K562 (cell line): Measurements from ENCODE around the gene IL27RA. TPM values are rescaled to one million over a fixed set of nuclear protein-coding genes. Genes with fewer than 3 reads are reported as not detected.
A peak's percentile ranks its signal among the peaks of the same experiment; 100 is the strongest.

Experiments
- CBFA2T3 ChIP-seq: fragments of 450-650 bp; IDR thresholded peaks from 2 replicates; pipeline ENCODE4 v1.6.1; 2017
- FOS ChIP-seq: IDR thresholded peaks from 3 replicates; pipeline ENCODE4 v1.6.1; 2011; ENCODE audit not compliant: insufficient read length; ENCODE audit errors: extremely low read depth
- FOXA3 ChIP-seq, 2 experiments: fragments of 450-650 bp in 1 of 2; sonication (generic) in 1 of 2; formaldehyde crosslinking; IDR thresholded peaks in 1 of 2; conservative IDR thresholded peaks in 1 of 2; 2 replicates each; pipeline versions ENCODE4 v1.4.0 to v1.8.0; 2020 to 2022; ENCODE audit warnings: mild to moderate bottlenecking in 2 of 2, missing genetic modification reagents in 1 of 2
- NRF1 ChIP-seq, 2 experiments: fragments of 450-650 bp; IDR thresholded peaks in 1 of 2; conservative IDR thresholded peaks in 1 of 2; 2 replicates each; pipeline ENCODE4 v1.6.1; 2014; ENCODE audit warnings: mild to moderate bottlenecking in 2 of 2
- POLR2AphosphoS5 ChIP-seq: IDR thresholded peaks from 2 replicates; pipeline ENCODE4 v1.6.1; 2011; ENCODE audit warnings: mild to moderate bottlenecking, low read depth, low read length, moderate library complexity; ENCODE audit not compliant: control insufficient read depth, insufficient read depth
- PTTG1 ChIP-seq: fragments of 450-650 bp; IDR thresholded peaks from 2 replicates; pipeline ENCODE4 v1.6.1; 2016; ENCODE audit warnings: low read depth, mild to moderate bottlenecking, missing genetic modification characterization, missing compliant biosample characterization
- TOE1 ChIP-seq, 2 experiments: fragments of 450-650 bp in 1 of 2; sonication (generic) in 1 of 2; formaldehyde crosslinking in 1 of 2; IDR thresholded peaks; 2 replicates each; pipeline versions ENCODE4 v1.7.1 to v1.8.0; 2016 to 2022; ENCODE audit warnings: borderline replicate concordance in 2 of 2, mild to moderate bottlenecking in 2 of 2, antibody characterized with exemption in 1 of 2, inconsistent platforms in 1 of 2, low read depth in 1 of 2, missing genetic modification reagents in 1 of 2, moderate library complexity in 1 of 2
- ZBED1 ChIP-seq: IDR thresholded peaks from 2 replicates; pipeline ENCODE4 v1.6.1; 2014
- ZC3H4 ChIP-seq: sonication (generic); formaldehyde crosslinking; IDR thresholded peaks from 2 replicates; pipeline ENCODE4 v1.9.0; 2021; ENCODE audit warnings: missing genetic modification reagents, borderline replicate concordance
- ZFP1 ChIP-seq: fragments of 450-650 bp; formaldehyde crosslinking; IDR thresholded peaks from 2 replicates; pipeline ENCODE4 v1.4.0; 2020; ENCODE audit warnings: mild to moderate bottlenecking, mixed read lengths
- ZNF766 ChIP-seq: fragments of 200-800 bp; sonication (Bioruptor generic); conservative IDR thresholded peaks from 2 replicates; pipeline ENCODE4 v1.6.1; 2016; ENCODE audit warnings: missing genetic modification characterization, missing compliant biosample characterization
- polyA plus RNA-seq, 8 experiments: library from polyadenylated mRNA; depleted of rRNA in 4 of 8; stranded (reverse) in 5 of 8; unstranded in 3 of 8; fragments of >200 nt; fragmentation: Nextera tagmentation in 2 of 8; fragmentation: Illumina TruSeq in 1 of 8; extraction: Ambion mirVana in 2 of 8; extraction: Trizol in 1 of 8; gene quantifications; 2 replicates each; pipeline versions ENCODE4 v1.2.1 to v1.2.3, GENCODE V29; 2011 to 2014; ENCODE audit warnings: inconsistent platforms in 1 of 8, missing spikeins in 1 of 8
- total RNA-seq, 7 experiments: library from RNA; depleted of rRNA in 6 of 7; stranded (reverse); fragments of >200 nt in 6 of 7; fragmentation: Illumina TruSeq in 2 of 7; extraction: Trizol in 2 of 7; gene quantifications; 2 replicates each; pipeline versions ENCODE4 v1.2.1 to v1.2.3, GENCODE V29; 2011 to 2021; ENCODE audit warnings: low replicate concordance in 1 of 7
- TF ChIP-seq, protein P1 (sequence below), 2 experiments: fragments of 450-650 bp in 1 of 2; sonication (generic) in 1 of 2; formaldehyde crosslinking in 1 of 2; IDR thresholded peaks; 2 replicates each; pipeline versions ENCODE4 v1.7.1 to v1.9.0; 2016 to 2022; ENCODE audit warnings: inconsistent platforms in 1 of 2, mild to moderate bottlenecking in 1 of 2, missing genetic modification reagents in 1 of 2
- TF ChIP-seq, protein P2 (sequence below): fragments of 450-650 bp; formaldehyde crosslinking; IDR thresholded peaks from 2 replicates; pipeline ENCODE4 v1.4.0; 2022; ENCODE audit warnings: missing genetic modification characterization
- TF ChIP-seq, protein P3 (sequence below): fragments of 250-450 bp; sonication (Bioruptor Pico); IDR thresholded peaks from 2 replicates; pipeline ENCODE4 v1.8.0; 2021; ENCODE audit warnings: borderline replicate concordance, mild to moderate bottlenecking, moderate library complexity; ENCODE audit not compliant: poor library complexity, severe bottlenecking

IL27RA gene
- total and polyA plus RNA-seq, 9 of the 15 experiments (the other 6 are each of a cell fraction or from before 2014, with no cell fraction given) = 1.9 to 15.9 (median 12.0) TPM

DNA sequence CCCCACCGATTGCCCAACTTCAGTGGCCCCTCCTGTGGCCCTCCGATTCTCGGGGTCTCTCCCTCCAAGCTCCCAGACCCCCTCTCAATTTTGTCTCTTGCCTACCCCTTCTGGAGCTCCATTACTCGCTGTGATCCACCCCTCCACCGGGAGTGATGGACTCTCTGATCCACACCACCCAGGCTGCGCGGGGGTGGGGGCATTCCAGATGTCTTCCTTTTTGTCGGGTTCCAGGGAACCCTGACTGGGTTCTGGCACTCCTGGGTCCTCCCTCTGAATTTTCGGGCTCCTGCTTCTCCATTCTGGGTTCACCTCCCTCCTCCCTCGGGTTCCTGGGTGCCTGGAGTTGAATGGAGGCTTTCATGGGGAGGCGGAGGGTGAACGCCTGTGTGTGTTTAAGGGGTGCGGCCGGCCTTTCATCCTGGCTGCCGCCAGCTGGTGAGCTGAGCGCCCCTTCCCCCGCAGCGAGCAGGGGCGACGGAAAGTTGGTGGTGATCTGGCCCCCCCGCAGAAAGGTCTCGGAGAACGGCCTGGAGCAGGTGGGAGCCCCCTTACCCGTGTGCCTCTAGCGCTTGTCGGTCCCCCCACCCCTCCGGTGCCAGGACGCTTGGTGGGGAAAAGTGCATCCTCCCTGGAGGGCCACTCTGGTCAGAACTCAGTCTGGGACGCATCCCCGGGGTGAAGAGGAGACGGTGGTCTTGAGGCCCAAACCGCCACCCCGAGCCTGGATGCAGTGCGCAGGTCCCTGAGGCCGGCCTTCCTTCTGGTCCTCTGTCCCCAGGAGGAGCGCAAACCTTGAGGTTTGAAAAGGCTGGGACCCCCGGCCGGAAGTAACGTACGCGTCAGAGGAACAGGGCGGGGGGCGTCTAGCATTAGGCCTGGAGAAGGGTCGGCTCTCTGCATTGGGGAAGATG is 42.6 kb downstream of the IL27RA start (continued):
- TF ChIP-seq, protein P1, sequence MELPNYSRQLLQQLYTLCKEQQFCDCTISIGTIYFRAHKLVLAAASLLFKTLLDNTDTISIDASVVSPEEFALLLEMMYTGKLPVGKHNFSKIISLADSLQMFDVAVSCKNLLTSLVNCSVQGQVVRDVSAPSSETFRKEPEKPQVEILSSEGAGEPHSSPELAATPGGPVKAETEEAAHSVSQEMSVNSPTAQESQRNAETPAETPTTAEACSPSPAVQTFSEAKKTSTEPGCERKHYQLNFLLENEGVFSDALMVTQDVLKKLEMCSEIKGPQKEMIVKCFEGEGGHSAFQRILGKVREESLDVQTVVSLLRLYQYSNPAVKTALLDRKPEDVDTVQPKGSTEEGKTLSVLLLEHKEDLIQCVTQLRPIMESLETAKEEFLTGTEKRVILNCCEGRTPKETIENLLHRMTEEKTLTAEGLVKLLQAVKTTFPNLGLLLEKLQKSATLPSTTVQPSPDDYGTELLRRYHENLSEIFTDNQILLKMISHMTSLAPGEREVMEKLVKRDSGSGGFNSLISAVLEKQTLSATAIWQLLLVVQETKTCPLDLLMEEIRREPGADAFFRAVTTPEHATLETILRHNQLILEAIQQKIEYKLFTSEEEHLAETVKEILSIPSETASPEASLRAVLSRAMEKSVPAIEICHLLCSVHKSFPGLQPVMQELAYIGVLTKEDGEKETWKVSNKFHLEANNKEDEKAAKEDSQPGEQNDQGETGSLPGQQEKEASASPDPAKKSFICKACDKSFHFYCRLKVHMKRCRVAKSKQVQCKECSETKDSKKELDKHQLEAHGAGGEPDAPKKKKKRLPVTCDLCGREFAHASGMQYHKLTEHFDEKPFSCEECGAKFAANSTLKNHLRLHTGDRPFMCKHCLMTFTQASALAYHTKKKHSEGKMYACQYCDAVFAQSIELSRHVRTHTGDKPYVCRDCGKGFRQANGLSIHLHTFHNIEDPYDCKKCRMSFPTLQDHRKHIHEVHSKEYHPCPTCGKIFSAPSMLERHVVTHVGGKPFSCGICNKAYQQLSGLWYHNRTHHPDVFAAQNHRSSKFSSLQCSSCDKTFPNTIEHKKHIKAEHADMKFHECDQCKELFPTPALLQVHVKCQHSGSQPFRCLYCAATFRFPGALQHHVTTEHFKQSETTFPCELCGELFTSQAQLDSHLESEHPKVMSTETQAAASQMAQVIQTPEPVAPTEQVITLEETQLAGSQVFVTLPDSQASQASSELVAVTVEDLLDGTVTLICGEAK (IDR thresholded peaks at IDR 0.05) = no peak
- TF ChIP-seq, protein P1 (CRISPR knock-in tag; IDR thresholded peaks at IDR 0.05) = no peak
- TF ChIP-seq ZBED1 = no peak
- TF ChIP-seq NRF1 (conservative IDR thresholded peaks at IDR 0.05 in 1 of 2, IDR thresholded peaks at IDR 0.05 in 1 of 2) = peak; percentile 30 to 42; a peak in 3 of 4 replicates
- no peak for TF ChIP-seq ZFP1 (CRISPR knock-in tag)
- TF ChIP-seq PTTG1 (tag) = no peak
- TF ChIP-seq FOS = no peak
- TF ChIP-seq TOE1 (IDR thresholded peaks at IDR 0.05; ENCODE audit: borderline replicate concordance) = peak; percentile 7; the same call in 1 of the 2 replicates
- no peak for TF ChIP-seq TOE1 (CRISPR knock-in tag; IDR thresholded peaks at IDR 0.05; ENCODE audit: borderline replicate concordance, low read depth)
- TF ChIP-seq, protein P2, sequence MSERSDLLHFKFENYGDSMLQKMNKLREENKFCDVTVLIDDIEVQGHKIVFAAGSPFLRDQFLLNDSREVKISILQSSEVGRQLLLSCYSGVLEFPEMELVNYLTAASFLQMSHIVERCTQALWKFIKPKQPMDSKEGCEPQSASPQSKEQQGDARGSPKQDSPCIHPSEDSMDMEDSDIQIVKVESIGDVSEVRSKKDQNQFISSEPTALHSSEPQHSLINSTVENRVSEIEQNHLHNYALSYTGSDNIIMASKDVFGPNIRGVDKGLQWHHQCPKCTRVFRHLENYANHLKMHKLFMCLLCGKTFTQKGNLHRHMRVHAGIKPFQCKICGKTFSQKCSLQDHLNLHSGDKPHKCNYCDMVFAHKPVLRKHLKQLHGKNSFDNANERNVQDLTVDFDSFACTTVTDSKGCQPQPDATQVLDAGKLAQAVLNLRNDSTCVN (CRISPR knock-in tag) = no peak
- TF ChIP-seq, protein P3, sequence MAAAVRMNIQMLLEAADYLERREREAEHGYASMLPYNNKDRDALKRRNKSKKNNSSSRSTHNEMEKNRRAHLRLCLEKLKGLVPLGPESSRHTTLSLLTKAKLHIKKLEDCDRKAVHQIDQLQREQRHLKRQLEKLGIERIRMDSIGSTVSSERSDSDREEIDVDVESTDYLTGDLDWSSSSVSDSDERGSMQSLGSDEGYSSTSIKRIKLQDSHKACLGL = no peak
- peak; percentile 18 to 37; a peak in 3 of 4 replicates for TF ChIP-seq FOXA3 (CRISPR knock-in tag; conservative IDR thresholded peaks at IDR 0.05 in 1 of 2, IDR thresholded peaks at IDR 0.05 in 1 of 2)
- no peak for TF ChIP-seq ZNF766 (CRISPR knock-in tag)
- 0 out of 2 replicates have a peak, but pooled peaks have one; percentile 32 for TF ChIP-seq ZC3H4
- no peak for TF ChIP-seq POLR2AphosphoS5
- TF ChIP-seq CBFA2T3 = 0 out of 2 replicates have a peak, but pooled peaks have one; percentile 3
